CD4-positive, alpha-beta T cell treated with Interleukin-1 beta for 1 hour (primary cell): Measurements from ENCODE around the gene NR4A2.

ENCODE experiments used
- DNase-seq, 2 donors: peaks; one replicate each; pipeline ENCODE4 v3.0.0-alpha.2; 2020 to 2022

The NR4A2 gene

GRCh38 chr2:156332534-156333273 lies at the start of gene NR4A2:
Gene NR4A2, minus strand, starts transcription at chr2:156332721. Its CDS starts 2,535 bp downstream, at chr2:156330186.
- peak; percentile 95 to 96 for DNase-seq

GRCh38 chr2:156380117-156380645 lies 47.7 kb upstream of the NR4A2 start:
- DNase-seq = no peak

GRCh38 chr2:156379714-156380113 lies 47.2 kb upstream of the NR4A2 start:
- no peak for DNase-seq

GRCh38 chr2:156379071-156379470 lies 46.5 kb upstream of the NR4A2 start:
- DNase-seq = no peak

- DNase-seq = no peak
Measured at GRCh38 chr2:156366753-156367152, 34.2 kb upstream of the NR4A2 start.

GRCh38 chr2:156363141-156363540 lies 30.6 kb upstream of the NR4A2 start:
- DNase-seq = no peak

GRCh38 chr2:156356014-156356754 lies 23.7 kb upstream of the NR4A2 start:
- DNase-seq = no peak

- DNase-seq = no peak
Measured at GRCh38 chr2:156352911-156353310, 20.4 kb upstream of the NR4A2 start.

- no peak for DNase-seq
Measured at GRCh38 chr2:156350374-156351142, 18.0 kb upstream of the NR4A2 start.

- no peak for DNase-seq
Measured at GRCh38 chr2:156349605-156350004, 17.1 kb upstream of the NR4A2 start.

GRCh38 chr2:156349161-156349560 lies 16.6 kb upstream of the NR4A2 start:
- no peak for DNase-seq

GRCh38 chr2:156347431-156347830 lies 14.9 kb upstream of the NR4A2 start:
- no peak for DNase-seq

- DNase-seq = no peak
Measured at GRCh38 chr2:156346731-156347130, 14.2 kb upstream of the NR4A2 start.

GRCh38 chr2:156345582-156345981 lies 13.1 kb upstream of the NR4A2 start:
- DNase-seq = no peak

- no peak for DNase-seq
Measured at GRCh38 chr2:156343940-156344301, 11.4 kb upstream of the NR4A2 start.

GRCh38 chr2:156343096-156343939 lies 10.8 kb upstream of the NR4A2 start:
- DNase-seq = no peak

- DNase-seq = peak; percentile 93 to 94
Measured at GRCh38 chr2:156342254-156343095, 10.0 kb upstream of the NR4A2 start.

- peak; percentile 91 to 92 for DNase-seq
Measured at GRCh38 chr2:156341452-156342253, 9.1 kb upstream of the NR4A2 start.

GRCh38 chr2:156340804-156341451 lies 8.4 kb upstream of the NR4A2 start:
- DNase-seq = no peak

GRCh38 chr2:156340377-156340776 lies 7.9 kb upstream of the NR4A2 start:
- DNase-seq = no peak
